Gastroesophageal sphincter (tissue), 4 donors: Measurements from ENCODE around the gene FERMT3. TPM values are rescaled to one million over a fixed set of nuclear protein-coding genes. Genes with fewer than 3 reads are reported as not detected.

Experiments
- ATAC-seq: fragments of 150-250 bp; one replicate; pipeline ENCODE4 v1.9.1; 2016; ENCODE audit warnings: mild to moderate bottlenecking, moderate library complexity
- H3K27ac ChIP-seq, 4 donors: fragments of 200-600 bp; sonication (generic) in 3 of 4; 1 replicate in 3 of 4; 2 replicates in 1 of 4; pipeline ENCODE4 v1.5.1; 2016 to 2019
- H3K27me3 ChIP-seq: fragments of 200-600 bp; sonication (generic); one replicate; pipeline ENCODE4 v1.5.1; 2019
- H3K36me3 ChIP-seq, 2 donors: fragments of 200-600 bp; sonication (generic); one replicate each; pipeline ENCODE4 v1.5.1; 2019; ENCODE audit warnings: control low read depth in 1 of 2
- H3K4me1 ChIP-seq, 3 donors: fragments of 200-600 bp; sonication (generic); 1 replicate in 2 of 3; 2 replicates in 1 of 3; pipeline ENCODE4 v1.5.1; 2016 to 2019; ENCODE audit warnings: control low read depth in 2 of 3
- H3K4me3 ChIP-seq, 2 donors: fragments of 200-600 bp; sonication (generic); one replicate each; pipeline ENCODE4 v1.5.1; 2019; ENCODE audit warnings: mild to moderate bottlenecking in 1 of 2, moderate library complexity in 1 of 2
- H3K9me3 ChIP-seq, 3 donors: fragments of 200-600 bp; sonication (generic); one replicate each; pipeline ENCODE4 v1.5.1; 2017 to 2019; ENCODE audit warnings: control low read depth in 2 of 3
- EP300 ChIP-seq: sonication (generic); formaldehyde crosslinking; IDR thresholded peaks from one replicate; pipeline ENCODE4 v1.6.1; 2017; ENCODE audit warnings: antibody characterized with exemption, mild to moderate bottlenecking
- POLR2A ChIP-seq, 2 donors: fragments of 450-650 bp; IDR thresholded peaks; one replicate each; pipeline ENCODE4 v1.6.1; 2017; ENCODE audit warnings: antibody characterized with exemption in 2 of 2, mild to moderate bottlenecking in 2 of 2, moderate library complexity in 1 of 2
- POLR2AphosphoS5 ChIP-seq: sonication (generic); formaldehyde crosslinking; IDR thresholded peaks from one replicate; pipeline ENCODE4 v1.6.1; 2017; ENCODE audit warnings: antibody characterized with exemption
- WGBS, 2 donors: methylation state at CpG; one replicate each; pipeline ENCODE4 v1.1.5; 2018; ENCODE audit warnings: low coverage in 1 of 2; 5-methylcytosine and 5-hydroxymethylcytosine counted together
- total RNA-seq, 4 donors: library from RNA; depleted of rRNA; stranded (reverse); fragments of >200 nt; gene quantifications; one replicate each; pipeline ENCODE4 v1.1.0, GENCODE V29; 2016
- TF ChIP-seq, protein P1 (sequence below), 4 experiments: fragments of 200-600 bp in 2 of 4; fragments of 450-650 bp in 2 of 4; sonication (generic) in 1 of 4; IDR thresholded peaks; one replicate each; pipeline ENCODE4 v1.5.1; 2017 to 2019; ENCODE audit warnings: antibody characterized with exemption in 4 of 4, mild to moderate bottlenecking in 2 of 4, moderate library complexity in 2 of 4

FERMT3 gene
- total RNA-seq, 4 donors from 2014 or later: 14.5 to 28.5 (median 17.0) TPM

- Histone ChIP-seq H3K36me3 (peaks cover 0 to 10% of the 10 kb centered on the region in 2 donors), H3K4me3 (peak overlapping the region; percentile 66 to 88), H3K27me3 (no peaks in the 10 kb centered on the region), H3K4me1 (peaks cover 0 to 66% (median 32%) of the 10 kb centered on the region in 3 donors), H3K9me3 (no peaks in the 10 kb centered on the region), H3K27ac (peak overlapping the region; percentile 83 to 94 (median 88))
- no CpG with 5 or more reads among the region's 26 CpGs for WGBS, 2 donors
- peak; percentile 27 for ATAC-seq
- TF ChIP-seq, protein P1, sequence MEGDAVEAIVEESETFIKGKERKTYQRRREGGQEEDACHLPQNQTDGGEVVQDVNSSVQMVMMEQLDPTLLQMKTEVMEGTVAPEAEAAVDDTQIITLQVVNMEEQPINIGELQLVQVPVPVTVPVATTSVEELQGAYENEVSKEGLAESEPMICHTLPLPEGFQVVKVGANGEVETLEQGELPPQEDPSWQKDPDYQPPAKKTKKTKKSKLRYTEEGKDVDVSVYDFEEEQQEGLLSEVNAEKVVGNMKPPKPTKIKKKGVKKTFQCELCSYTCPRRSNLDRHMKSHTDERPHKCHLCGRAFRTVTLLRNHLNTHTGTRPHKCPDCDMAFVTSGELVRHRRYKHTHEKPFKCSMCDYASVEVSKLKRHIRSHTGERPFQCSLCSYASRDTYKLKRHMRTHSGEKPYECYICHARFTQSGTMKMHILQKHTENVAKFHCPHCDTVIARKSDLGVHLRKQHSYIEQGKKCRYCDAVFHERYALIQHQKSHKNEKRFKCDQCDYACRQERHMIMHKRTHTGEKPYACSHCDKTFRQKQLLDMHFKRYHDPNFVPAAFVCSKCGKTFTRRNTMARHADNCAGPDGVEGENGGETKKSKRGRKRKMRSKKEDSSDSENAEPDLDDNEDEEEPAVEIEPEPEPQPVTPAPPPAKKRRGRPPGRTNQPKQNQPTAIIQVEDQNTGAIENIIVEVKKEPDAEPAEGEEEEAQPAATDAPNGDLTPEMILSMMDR (IDR thresholded peaks at IDR 0.05): peak in 1 of 4 experiments; percentile 4
- no peak for TF ChIP-seq POLR2A (IDR thresholded peaks at IDR 0.05)
Observed at GRCh38 chr11:64226507-64227051, 20.1 kb downstream of the FERMT3 start.

DNA sequence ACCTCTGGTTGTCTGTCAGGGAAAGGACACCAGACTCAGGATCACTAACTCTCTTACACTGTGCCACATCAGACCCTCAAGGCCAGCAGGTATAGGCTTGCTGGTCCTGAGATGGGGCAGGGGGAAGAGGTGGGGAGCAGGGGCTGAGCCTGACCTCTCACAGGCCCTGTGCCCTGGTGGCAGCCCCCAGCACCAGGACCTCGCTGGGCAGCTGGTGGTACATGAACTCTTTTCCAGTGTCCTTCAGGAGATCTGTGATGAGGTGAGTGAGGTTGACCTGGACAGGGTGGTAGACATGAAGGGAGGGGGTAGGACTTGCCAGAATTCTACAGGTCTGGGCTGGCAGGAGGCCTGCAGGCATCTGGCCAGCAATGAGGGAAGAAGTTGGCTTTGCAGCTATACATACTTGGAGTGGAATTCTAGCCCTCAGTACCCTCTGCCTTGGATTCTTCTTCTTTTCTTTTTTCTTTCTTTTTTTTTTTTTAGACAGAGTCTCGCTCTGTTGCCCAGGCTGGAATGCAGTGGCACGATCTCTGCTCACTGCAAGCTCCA lies 21.0 kb downstream of the FERMT3 start:
- ATAC-seq: no peak
- no peak for TF ChIP-seq POLR2A (IDR thresholded peaks at IDR 0.05)
- TF ChIP-seq POLR2AphosphoS5: no peak
- TF ChIP-seq, protein P1 (IDR thresholded peaks at IDR 0.05): no peak
- WGBS, 2 donors: 57% methylated on average over 3 of the region's 3 CpGs; no CpG with 5 or more reads in 1 of the 2 donors
- Histone ChIP-seq H3K4me3 (peak overlapping the region in 1 of 2 donors; percentile 88), H3K36me3 (peaks cover 0 to 10% of the 10 kb centered on the region in 2 donors), H3K27ac (peak overlapping the region; percentile 83 to 94 (median 88)), H3K4me1 (peaks cover 0 to 75% (median 34%) of the 10 kb centered on the region in 3 donors), H3K9me3 (no peaks in the 10 kb centered on the region), H3K27me3 (no peaks in the 10 kb centered on the region)

DNA sequence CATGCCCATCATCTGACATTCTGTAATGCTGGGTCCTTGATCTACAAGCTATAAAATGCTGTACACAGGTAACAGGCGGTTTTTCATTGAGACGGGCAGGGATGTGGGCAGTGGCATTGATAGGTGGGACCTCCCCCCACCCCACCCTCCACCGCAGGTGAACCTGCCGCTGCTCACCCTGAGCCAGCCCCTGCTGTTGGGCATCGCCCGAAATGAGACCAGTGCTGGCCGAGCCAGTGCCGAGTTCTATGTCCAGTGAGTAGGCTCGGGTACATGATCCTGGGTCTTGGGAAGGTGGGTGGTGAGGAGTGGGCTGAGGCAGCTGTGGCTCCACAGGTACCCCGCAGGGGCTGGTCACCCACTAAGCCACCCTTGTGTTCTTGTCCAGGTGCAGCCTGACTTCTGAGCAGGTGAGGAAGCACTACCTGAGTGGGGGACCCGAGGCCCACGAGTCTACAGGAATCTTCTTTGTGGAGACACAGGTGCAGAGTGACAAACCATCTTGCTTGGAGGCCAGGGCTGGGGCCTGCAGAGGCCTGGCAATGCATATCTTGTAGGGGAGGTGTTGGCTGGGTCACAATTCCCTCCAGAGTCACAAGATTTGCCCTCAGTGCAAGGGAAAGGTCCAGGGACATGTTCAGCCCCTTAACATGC lies 22.7 kb downstream of the FERMT3 start:
- H3K27ac ChIP-seq: peak overlapping the region; percentile 67 to 97 (median 96)
- whole genome bisulfite sequencing, 2 donors: 100% methylated on average over 3 of the region's 12 CpGs; no CpG with 5 or more reads in 1 of the 2 donors
- no peaks in the 10 kb centered on the region for H3K9me3 ChIP-seq
- no peaks in the 10 kb centered on the region for H3K36me3 ChIP-seq
- ATAC-seq: no peak
- peak overlapping the region in 1 of 2 donors; percentile 83 for H3K4me3 ChIP-seq
- H3K27me3 ChIP-seq: no peaks in the 10 kb centered on the region
- TF ChIP-seq POLR2AphosphoS5 (no peak), EP300 (no peak), POLR2A (IDR thresholded peaks at IDR 0.05) (no peak)
- TF ChIP-seq, protein P1 (IDR thresholded peaks at IDR 0.05): no peak
- peaks cover 0 to 91% (median 38%) of the 10 kb centered on the region in 3 donors for H3K4me1 ChIP-seq

DNA sequence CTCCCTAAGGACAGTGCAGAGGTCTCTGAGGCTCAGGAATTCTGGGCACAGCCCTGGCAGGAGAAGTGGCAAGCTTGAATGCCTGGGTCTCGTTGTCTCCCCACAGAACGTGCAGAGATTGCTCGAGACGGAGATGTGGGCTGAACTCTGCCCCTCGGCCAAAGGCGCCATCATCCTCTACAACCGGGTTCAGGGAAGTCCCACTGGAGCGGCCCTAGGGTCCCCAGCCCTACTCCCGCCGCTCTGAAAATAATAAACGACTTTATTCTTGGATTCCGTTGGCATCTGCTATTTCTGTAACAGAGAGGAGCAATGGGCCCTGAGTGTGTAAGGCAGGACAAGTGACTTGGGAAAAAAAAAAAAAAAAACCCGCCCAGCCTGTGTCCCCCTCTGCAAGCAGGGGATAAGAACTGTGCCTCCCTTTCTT lies 23.2 kb downstream of the FERMT3 start:
- WGBS, 2 donors: 0% methylated on average over 3 of the region's 13 CpGs; no CpG with 5 or more reads in 1 of the 2 donors
- no peaks in the 10 kb centered on the region for H3K9me3 ChIP-seq
- no peaks in the 10 kb centered on the region for H3K36me3 ChIP-seq
- H3K4me3 ChIP-seq: peak overlapping the region; percentile 39 to 83
- H3K27me3 ChIP-seq: no peaks in the 10 kb centered on the region
- ATAC-seq: no peak
- peaks cover 0 to 86% (median 38%) of the 10 kb centered on the region in 3 donors for H3K4me1 ChIP-seq
- peak overlapping the region; percentile 67 to 97 (median 96) for H3K27ac ChIP-seq
- TF ChIP-seq POLR2AphosphoS5 (no peak), EP300 (no peak)

GRCh38 chr11:64230171-64230984 lies 23.9 kb downstream of the FERMT3 start, which contains the start of gene DNAJC4:
Gene DNAJC4 (plus strand): TSS chr11:64230548. CDS start chr11:64230855, 307 bp downstream.
- ATAC-seq: peak; percentile 63
- Histone ChIP-seq H3K4me1 (peaks cover 3 to 85% (median 36%) of the 10 kb centered on the region in 3 donors), H3K27ac (peak within 1 kb of the TSS; percentile 67 to 97 (median 96)), H3K36me3 (no peaks in the 10 kb centered on the region), H3K27me3 (no peaks in the 10 kb centered on the region), H3K4me3 (peak within 1 kb of the TSS; percentile 39 to 83), H3K9me3 (no peaks in the 10 kb centered on the region)
- peak; percentile 30 to 49 for TF ChIP-seq POLR2A (IDR thresholded peaks at IDR 0.05)
- TF ChIP-seq, protein P1 (IDR thresholded peaks at IDR 0.05): no peak
- peak; percentile 70 for TF ChIP-seq POLR2AphosphoS5
- WGBS, 2 donors: 0% methylated on average over 3 of the region's 62 CpGs; no CpG with 5 or more reads in 1 of the 2 donors
